ENCODE results near the gene PLD1. TPM values are rescaled to one million over a fixed set of nuclear protein-coding genes. Genes with fewer than 3 reads are reported as not detected.

Gene PLD1
- total and polyA plus RNA-seq, 2 of the 8 experiments (the other 6 are each of a cell fraction or from before 2014, with no cell fraction given): 1.2 to 2.6 TPM

- TF ChIP-seq GABPA (IDR thresholded peaks at IDR 0.05; ENCODE audit: borderline replicate concordance, insufficient read depth, low read length): no peak
- no peak for TF ChIP-seq TEAD4 (IDR thresholded peaks at IDR 0.05; ENCODE audit: low read depth, low read length)
- TF ChIP-seq RFX5 (IDR thresholded peaks at IDR 0.05; ENCODE audit: borderline replicate concordance, low read depth, low read length): no peak
Observed at GRCh38 chr3:171636666-171637065, 173.6 kb downstream of the PLD1 start (continued).

Data from H1 (cell line).